DND-41 (cell line): Measurements from ENCODE around the gene SLC26A2.

Experiments used
- ATAC-seq: fragments of 200-7000 bp; cut with Tn5 transposase; 3 replicates; pipeline ENCODE4 v1.9.1; 2021; ENCODE audit warnings: low read depth; ENCODE audit not compliant: insufficient read depth
- DNase-seq: peaks from one replicate; pipeline ENCODE4 v3.0.0-alpha.2; 2020
- H2AFZ ChIP-seq: 2 replicates; pipeline ENCODE4 v1.6.0; 2012; ENCODE audit warnings: low read depth, low read length
- H3K27ac ChIP-seq: 2 replicates; pipeline ENCODE4 v1.5.1; 2012; ENCODE audit warnings: low read length, inconsistent platforms
- H3K27me3 ChIP-seq: fragments of 200-600 bp; sonication (generic); 2 replicates; pipeline ENCODE4 v1.6.0; 2012; ENCODE audit warnings: low read length, mild to moderate bottlenecking, inconsistent platforms; ENCODE audit not compliant: insufficient read depth, poor library complexity
- H3K36me3 ChIP-seq: 2 replicates; pipeline ENCODE4 v1.5.1; 2012; ENCODE audit warnings: low read length, inconsistent platforms; ENCODE audit not compliant: insufficient read depth
- H3K4me1 ChIP-seq: 2 replicates; pipeline ENCODE4 v1.5.1; 2012; ENCODE audit warnings: mild to moderate bottlenecking, low read length; ENCODE audit not compliant: insufficient read depth
- H3K4me2 ChIP-seq: 2 replicates; pipeline ENCODE4 v1.6.0; 2012; ENCODE audit warnings: mild to moderate bottlenecking, moderate library complexity, low read length, inconsistent platforms; ENCODE audit not compliant: insufficient read depth
- H3K4me3 ChIP-seq, 2 experiments: fragments of 200-600 bp in 1 of 2; shearing (Covaris generic) in 1 of 2; 2 replicates each; pipeline ENCODE4 v1.5.1; 2012 to 2016; ENCODE audit warnings: inconsistent platforms in 2 of 2, low read length in 2 of 2, mild to moderate bottlenecking in 2 of 2, low read depth in 1 of 2, moderate library complexity in 1 of 2
- H3K79me2 ChIP-seq: 2 replicates; pipeline ENCODE4 v1.6.0; 2012; ENCODE audit warnings: low read length, inconsistent platforms; ENCODE audit not compliant: insufficient read depth
- H3K9ac ChIP-seq: 2 replicates; pipeline ENCODE4 v1.6.0; 2012; ENCODE audit warnings: low read depth, mild to moderate bottlenecking, inconsistent platforms, low read length, moderate library complexity
- H3K9me3 ChIP-seq: 2 replicates; pipeline ENCODE4 v1.5.1; 2012; ENCODE audit warnings: low read length, moderate library complexity, mild to moderate bottlenecking, inconsistent platforms; ENCODE audit not compliant: insufficient read depth, severe bottlenecking
- H4K20me1 ChIP-seq: 2 replicates; pipeline ENCODE4 v1.6.0; 2012; ENCODE audit warnings: low read length; ENCODE audit not compliant: insufficient read depth
- EZH2 ChIP-seq: IDR thresholded peaks from 3 replicates; pipeline ENCODE4 v1.6.1; 2012; ENCODE audit warnings: borderline replicate concordance, low read depth, mild to moderate bottlenecking, moderate library complexity, low read length, inconsistent platforms; ENCODE audit not compliant: severe bottlenecking
- TF ChIP-seq, protein P1 (sequence below): IDR thresholded peaks from 2 replicates; pipeline ENCODE4 v1.5.1; 2012; ENCODE audit warnings: borderline replicate concordance, low read length, moderate library complexity, mild to moderate bottlenecking; ENCODE audit not compliant: poor library complexity, severe bottlenecking; ENCODE audit errors: extremely low read depth

The SLC26A2 gene

GRCh38 chr5:149990518-149991376 is 30.2 kb downstream of the SLC26A2 start:
- Histone ChIP-seq H3K79me2 (no peaks in the 10 kb centered on the region), H4K20me1 (no peaks in the 10 kb centered on the region), H3K4me3 (no peak overlapping the region), H3K9ac (no peak overlapping the region), H3K9me3 (no peaks in the 10 kb centered on the region), H3K27ac (no peak overlapping the region), H3K4me2 (no peak overlapping the region), H3K4me1 (no peaks in the 10 kb centered on the region), H3K27me3 (no peaks in the 10 kb centered on the region), H3K36me3 (peaks cover 9% of the 10 kb centered on the region; the same call in 1 of the 2 replicates), H2AFZ (no peak overlapping the region)
- ATAC-seq = peak; percentile 95
- peak; percentile 73 for DNase-seq
- TF ChIP-seq EZH2 = no peak
- TF ChIP-seq, protein P1, sequence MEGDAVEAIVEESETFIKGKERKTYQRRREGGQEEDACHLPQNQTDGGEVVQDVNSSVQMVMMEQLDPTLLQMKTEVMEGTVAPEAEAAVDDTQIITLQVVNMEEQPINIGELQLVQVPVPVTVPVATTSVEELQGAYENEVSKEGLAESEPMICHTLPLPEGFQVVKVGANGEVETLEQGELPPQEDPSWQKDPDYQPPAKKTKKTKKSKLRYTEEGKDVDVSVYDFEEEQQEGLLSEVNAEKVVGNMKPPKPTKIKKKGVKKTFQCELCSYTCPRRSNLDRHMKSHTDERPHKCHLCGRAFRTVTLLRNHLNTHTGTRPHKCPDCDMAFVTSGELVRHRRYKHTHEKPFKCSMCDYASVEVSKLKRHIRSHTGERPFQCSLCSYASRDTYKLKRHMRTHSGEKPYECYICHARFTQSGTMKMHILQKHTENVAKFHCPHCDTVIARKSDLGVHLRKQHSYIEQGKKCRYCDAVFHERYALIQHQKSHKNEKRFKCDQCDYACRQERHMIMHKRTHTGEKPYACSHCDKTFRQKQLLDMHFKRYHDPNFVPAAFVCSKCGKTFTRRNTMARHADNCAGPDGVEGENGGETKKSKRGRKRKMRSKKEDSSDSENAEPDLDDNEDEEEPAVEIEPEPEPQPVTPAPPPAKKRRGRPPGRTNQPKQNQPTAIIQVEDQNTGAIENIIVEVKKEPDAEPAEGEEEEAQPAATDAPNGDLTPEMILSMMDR = peak; percentile 91

GRCh38 chr5:149993471-149993870 is 32.9 kb downstream of the SLC26A2 start:
- DNase-seq (no peak), ATAC-seq (no peak)
- H3K4me3 ChIP-seq = no peak overlapping the region
- no peaks in the 10 kb centered on the region for H3K79me2 ChIP-seq
- no peaks in the 10 kb centered on the region for H3K27me3 ChIP-seq
- H3K9me3 ChIP-seq = no peaks in the 10 kb centered on the region
- no peak overlapping the region for H3K27ac ChIP-seq
- H3K4me1 ChIP-seq = no peaks in the 10 kb centered on the region
- no peaks in the 10 kb centered on the region for H4K20me1 ChIP-seq
- H3K9ac ChIP-seq = no peak overlapping the region
- peaks cover 11% of the 10 kb centered on the region; the same call in 1 of the 2 replicates for H3K36me3 ChIP-seq
- no peak overlapping the region for H2AFZ ChIP-seq
- TF ChIP-seq EZH2 = no peak
- TF ChIP-seq, protein P1 = no peak
- H3K4me2 ChIP-seq = no peak overlapping the region

- Histone ChIP-seq H3K27me3 (no peaks in the 10 kb centered on the region), H3K4me3 (no peak overlapping the region), H3K4me1 (peaks cover 16% of the 10 kb centered on the region), H3K79me2 (peaks cover 8% of the 10 kb centered on the region), H4K20me1 (no peaks in the 10 kb centered on the region), H3K9ac (no peak overlapping the region), H2AFZ (no peak overlapping the region), H3K9me3 (no peaks in the 10 kb centered on the region), H3K4me2 (no peak overlapping the region), H3K27ac (no peak overlapping the region), H3K36me3 (peaks cover 11% of the 10 kb centered on the region)
- TF ChIP-seq, protein P1 = no peak
- no peak for TF ChIP-seq EZH2
- DNase-seq (no peak), ATAC-seq (no peak)
Measured at GRCh38 chr5:149995385-149996204, 35.0 kb downstream of the SLC26A2 start.
